Hepatocyte (in vitro differentiated cells): ENCODE data around the gene ZNF547. TPM values are rescaled to one million over a fixed set of nuclear protein-coding genes. Genes with fewer than 3 reads are reported as not detected.
A peak's percentile ranks its signal among the peaks of the same experiment; 100 is the strongest.

ENCODE experiments used
- DNase-seq: peaks from one replicate; pipeline ENCODE4 v3.0.0-alpha.2; 2016; ENCODE audit warnings: low spot score
- H2AFZ ChIP-seq: fragments of 200-600 bp; sonication (generic); 2 replicates; pipeline ENCODE4 v1.6.0; 2016; ENCODE audit warnings: antibody characterized with exemption, mild to moderate bottlenecking
- H3K27ac ChIP-seq: fragments of 200-600 bp; sonication (generic); 2 replicates; pipeline ENCODE4 v1.5.1; 2016; ENCODE audit warnings: mild to moderate bottlenecking
- H3K27me3 ChIP-seq: fragments of 200-600 bp; sonication (generic); 2 replicates; pipeline ENCODE4 v1.6.1; 2016
- H3K36me3 ChIP-seq: fragments of 200-600 bp; sonication (generic); replicated peaks from 2 replicates; pipeline ENCODE4 v1.5.1; 2016; ENCODE audit warnings: low read depth; ENCODE audit not compliant: insufficient read depth
- H3K4me1 ChIP-seq: fragments of 200-600 bp; sonication (generic); 2 replicates; pipeline ENCODE4 v1.5.1; 2016; ENCODE audit warnings: mild to moderate bottlenecking, moderate library complexity; ENCODE audit not compliant: insufficient read depth
- H3K4me2 ChIP-seq: fragments of 200-600 bp; sonication (generic); 2 replicates; pipeline ENCODE4 v1.6.0; 2016
- H3K4me3 ChIP-seq: fragments of 200-600 bp; sonication (generic); 2 replicates; pipeline ENCODE4 v1.5.1; 2016; ENCODE audit warnings: mild to moderate bottlenecking
- H3K79me2 ChIP-seq: fragments of 200-600 bp; sonication (generic); 2 replicates; pipeline ENCODE4 v1.6.0; 2017; ENCODE audit warnings: mild to moderate bottlenecking
- H3K9me2 ChIP-seq: fragments of 200-600 bp; sonication (generic); replicated peaks from 2 replicates; pipeline ENCODE4 v1.6.0; 2017; ENCODE audit warnings: mild to moderate bottlenecking; ENCODE audit not compliant: insufficient read depth
- H3K9me3 ChIP-seq: fragments of 200-600 bp; sonication (generic); 2 replicates; pipeline ENCODE4 v1.5.1; 2016; ENCODE audit warnings: low read depth, mild to moderate bottlenecking
- H4K20me1 ChIP-seq: fragments of 200-600 bp; sonication (generic); 2 replicates; pipeline ENCODE4 v1.6.0; 2016; ENCODE audit warnings: mild to moderate bottlenecking; ENCODE audit not compliant: insufficient read depth, poor library complexity, severe bottlenecking
- CTCF ChIP-seq: fragments of 200-600 bp; sonication (generic); IDR thresholded peaks from 2 replicates; pipeline ENCODE4 v1.5.1; 2016; ENCODE audit warnings: antibody characterized with exemption, mild to moderate bottlenecking; ENCODE audit not compliant: poor library complexity
- EZH2 ChIP-seq: fragments of 200-600 bp; sonication (generic); IDR thresholded peaks from 2 replicates; pipeline ENCODE4 v1.6.1; 2016; ENCODE audit warnings: antibody characterized with exemption, mild to moderate bottlenecking, borderline replicate concordance
- EZH2phosphoT487 ChIP-seq: fragments of 200-600 bp; sonication (generic); IDR thresholded peaks from one replicate; pipeline ENCODE4 v1.6.1; 2018; ENCODE audit warnings: antibody characterized with exemption, mild to moderate bottlenecking, low read depth, moderate library complexity; ENCODE audit not compliant: unreplicated experiment, severe bottlenecking
- WGBS: methylation state at CpG from one replicate; pipeline ENCODE4 v1.1.6; 2016; ENCODE audit warnings: low lambda C conversion rate; ENCODE audit errors: missing lambda C conversion rate; 5-methylcytosine and 5-hydroxymethylcytosine counted together
- polyA plus RNA-seq: library from polyadenylated mRNA; unstranded; fragments of >200 nt; fragmentation: Nextera tagmentation; extraction: Ambion mirVana; gene quantifications from 2 replicates; pipeline ENCODE4 v1.2.1, GENCODE V29; 2016
- total RNA-seq: library from RNA; depleted of rRNA; stranded (reverse); fragments of >200 nt; gene quantifications from 2 replicates; pipeline ENCODE4 v1.2.3, GENCODE V29; 2014

The ZNF547 gene
- 1.6 and 5.2 TPM in 2 replicates for total RNA-seq
- 0.72 and 1.8 TPM in 2 replicates for polyA plus RNA-seq

GRCh38 chr19:57362997-57363687, at the start of gene ZNF547, which contains the start of gene TRAPPC2B:
TSS of gene ZNF547 (plus strand) at chr19:57363551. CDS start at chr19:57368556, 5,005 bp downstream.
TSS of gene TRAPPC2B (plus strand) at chr19:57363551. CDS start at chr19:57364834, 1,283 bp downstream.
- peaks cover 27% of the 10 kb centered on the region for H3K79me2 ChIP-seq
- H3K27ac ChIP-seq = peak within 1 kb of the TSS; percentile 91
- H3K27me3 ChIP-seq = no peaks in the 10 kb centered on the region
- H3K4me2 ChIP-seq = peak within 1 kb of the TSS; percentile 81
- no peak for TF ChIP-seq CTCF
- no peak for TF ChIP-seq EZH2
- TF ChIP-seq EZH2phosphoT487 = no peak
- H3K4me1 ChIP-seq = peaks cover 9% of the 10 kb centered on the region
- DNase-seq = peak; percentile 99
- no peaks in the 10 kb centered on the region for H3K9me3 ChIP-seq
- WGBS = 2% methylated on average over 42 of the region's 47 CpGs
- H3K9me2 ChIP-seq = no peaks in the 10 kb centered on the region
- peak within 1 kb of the TSS; percentile 87 for H2AFZ ChIP-seq
- no peaks in the 10 kb centered on the region for H3K36me3 ChIP-seq
- H4K20me1 ChIP-seq = no peaks in the 10 kb centered on the region
- H3K4me3 ChIP-seq = peak within 1 kb of the TSS; percentile 57

GRCh38 chr19:57314146-57314545, 49.2 kb upstream of the ZNF547 start:
- H3K9me3 ChIP-seq = no peaks in the 10 kb centered on the region
- no peak for DNase-seq
- no peak overlapping the region for H3K4me2 ChIP-seq
- 80% methylated on average over 4 of the region's 4 CpGs for whole genome bisulfite sequencing
- no peaks in the 10 kb centered on the region for H3K4me1 ChIP-seq
- TF ChIP-seq EZH2 (no peak), EZH2phosphoT487 (no peak), CTCF (no peak)
- H3K27ac ChIP-seq = no peak overlapping the region
- no peak overlapping the region for H3K4me3 ChIP-seq
- no peaks in the 10 kb centered on the region for H3K9me2 ChIP-seq
- no peaks in the 10 kb centered on the region for H3K36me3 ChIP-seq
- H3K27me3 ChIP-seq = peaks cover 37% of the 10 kb centered on the region
- H3K79me2 ChIP-seq = no peaks in the 10 kb centered on the region
- H4K20me1 ChIP-seq = no peaks in the 10 kb centered on the region
- no peak overlapping the region for H2AFZ ChIP-seq

GRCh38 chr19:57317503-57317902, 45.8 kb upstream of the ZNF547 start:
- Histone ChIP-seq H3K4me3 (no peak overlapping the region), H3K79me2 (peaks cover 21% of the 10 kb centered on the region), H3K9me2 (no peaks in the 10 kb centered on the region), H3K27ac (no peak overlapping the region), H3K27me3 (peaks cover 37% of the 10 kb centered on the region), H3K36me3 (no peaks in the 10 kb centered on the region), H2AFZ (no peak overlapping the region), H3K4me2 (peak overlapping the region; percentile 66), H3K9me3 (no peaks in the 10 kb centered on the region), H3K4me1 (peaks cover 9% of the 10 kb centered on the region), H4K20me1 (no peaks in the 10 kb centered on the region)
- no peak for DNase-seq
- 52% methylated on average over 28 of the region's 29 CpGs for WGBS
- TF ChIP-seq CTCF = no peak
- no peak for TF ChIP-seq EZH2phosphoT487
- TF ChIP-seq EZH2 = no peak
